NT2/D1 (cell line): Measurements from ENCODE around the gene CELSR1.

Experiments
- DNase-seq: peaks from one replicate; pipeline ENCODE4 v3.0.0-alpha.2; 2011; ENCODE audit warnings: low read depth, low spot score
- H3K27me3 ChIP-seq: 2 replicates; pipeline ENCODE4 v1.6.0; 2011; ENCODE audit warnings: mild to moderate bottlenecking; ENCODE audit not compliant: insufficient read length, insufficient read depth
- H3K36me3 ChIP-seq: 2 replicates; pipeline ENCODE4 v1.6.1; 2011; ENCODE audit warnings: mild to moderate bottlenecking, low read length, mixed read lengths; ENCODE audit not compliant: insufficient read depth, insufficient read length
- H3K4me1 ChIP-seq: 2 replicates; pipeline ENCODE4 v1.5.1; 2011; ENCODE audit not compliant: insufficient read depth, insufficient read length
- H3K4me3 ChIP-seq: 2 replicates; pipeline ENCODE4 v1.5.1; 2011; ENCODE audit warnings: low read depth; ENCODE audit not compliant: insufficient read length
- H3K9ac ChIP-seq: 2 replicates; pipeline ENCODE4 v1.6.0; 2011; ENCODE audit warnings: low read depth; ENCODE audit not compliant: insufficient read length
- H3K9me3 ChIP-seq: 2 replicates; pipeline ENCODE4 v1.5.1; 2011; ENCODE audit warnings: mild to moderate bottlenecking, low read length; ENCODE audit not compliant: insufficient read depth
- SUZ12 ChIP-seq: IDR thresholded peaks from 2 replicates; pipeline ENCODE4 v1.6.1; 2011; ENCODE audit not compliant: insufficient read length, insufficient read depth; ENCODE audit errors: extremely low read depth
- YY1 ChIP-seq: IDR thresholded peaks from 2 replicates; pipeline ENCODE4 v1.6.1; 2011; ENCODE audit not compliant: insufficient read length, insufficient read depth
- ZNF274 ChIP-seq: IDR thresholded peaks from 2 replicates; pipeline ENCODE4 v1.6.1; 2011; ENCODE audit warnings: mild to moderate bottlenecking, low read depth, low read length

Gene CELSR1

GRCh38 chr22:46454504-46455269 is 82.7 kb downstream of the CELSR1 start:
- H3K4me3 ChIP-seq = no peak overlapping the region
- H3K27me3 ChIP-seq = no peaks in the 10 kb centered on the region
- no peaks in the 10 kb centered on the region for H3K9me3 ChIP-seq
- TF ChIP-seq ZNF274 = no peak
- TF ChIP-seq YY1 = no peak
- no peak for TF ChIP-seq SUZ12
- no peak overlapping the region for H3K9ac ChIP-seq
- no peak for DNase-seq
- peaks cover 18% of the 10 kb centered on the region for H3K4me1 ChIP-seq
- no peaks in the 10 kb centered on the region for H3K36me3 ChIP-seq

DNA sequence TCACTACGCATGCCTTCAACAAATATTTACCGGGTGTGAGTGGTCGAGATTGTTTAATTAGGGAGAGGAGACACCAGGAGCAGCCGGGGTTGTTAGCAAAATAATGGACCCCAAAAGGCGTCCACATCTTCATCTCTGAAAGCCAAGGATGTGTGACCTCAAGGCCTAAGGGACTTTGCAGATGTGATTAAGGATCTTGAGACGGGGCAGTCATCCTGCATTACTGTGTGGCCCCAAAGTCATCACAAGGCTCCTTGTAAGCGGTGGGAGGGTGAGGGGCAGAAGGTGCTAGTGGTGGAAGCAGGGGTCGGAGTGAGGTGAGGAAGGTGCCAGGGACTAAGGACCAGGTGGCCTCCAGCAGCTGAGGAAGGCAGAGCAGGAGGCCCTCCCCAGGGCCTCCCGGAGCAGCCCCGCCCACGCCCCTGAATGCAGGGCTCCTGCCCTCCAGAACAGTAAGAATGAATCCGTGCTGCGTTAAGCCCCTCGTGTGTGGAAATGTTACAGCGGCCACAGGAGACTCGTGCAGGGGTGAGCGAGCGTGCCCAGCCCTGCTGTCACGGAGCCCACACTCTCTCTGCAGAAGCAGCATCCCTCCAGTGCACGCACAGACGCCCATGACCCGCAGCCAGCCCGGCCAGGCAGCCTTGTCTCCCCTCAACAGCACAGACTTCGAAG is 83.5 kb downstream of the CELSR1 start:
- TF ChIP-seq YY1 (no peak), SUZ12 (no peak), ZNF274 (no peak)
- Histone ChIP-seq H3K9me3 (no peaks in the 10 kb centered on the region), H3K4me3 (no peak overlapping the region), H3K36me3 (no peaks in the 10 kb centered on the region), H3K4me1 (peaks cover 15% of the 10 kb centered on the region), H3K9ac (no peak overlapping the region), H3K27me3 (no peaks in the 10 kb centered on the region)
- no peak for DNase-seq

- no peak overlapping the region for H3K4me3 ChIP-seq
- no peak for TF ChIP-seq YY1
- TF ChIP-seq ZNF274 = no peak
- TF ChIP-seq SUZ12 = no peak
- no peaks in the 10 kb centered on the region for H3K27me3 ChIP-seq
- H3K4me1 ChIP-seq = peaks cover 15% of the 10 kb centered on the region
- DNase-seq = no peak
- no peaks in the 10 kb centered on the region for H3K36me3 ChIP-seq
- H3K9ac ChIP-seq = no peak overlapping the region
- H3K9me3 ChIP-seq = no peaks in the 10 kb centered on the region
These were observed 84.2 kb downstream of the CELSR1 start for GRCh38 chr22:46453006-46453828.

- no peaks in the 10 kb centered on the region for H3K27me3 ChIP-seq
- peaks cover 11% of the 10 kb centered on the region for H3K4me1 ChIP-seq
- DNase-seq = no peak
- no peak overlapping the region for H3K4me3 ChIP-seq
- no peak overlapping the region for H3K9ac ChIP-seq
- no peaks in the 10 kb centered on the region for H3K9me3 ChIP-seq
- H3K36me3 ChIP-seq = no peaks in the 10 kb centered on the region
- TF ChIP-seq SUZ12 (no peak), ZNF274 (no peak), YY1 (no peak)
These were observed 85.0 kb downstream of the CELSR1 start for GRCh38 chr22:46452195-46453005.

GRCh38 chr22:46451741-46452140 is 85.7 kb downstream of the CELSR1 start:
- Histone ChIP-seq H3K36me3 (no peaks in the 10 kb centered on the region), H3K27me3 (no peaks in the 10 kb centered on the region), H3K9me3 (no peaks in the 10 kb centered on the region), H3K4me1 (peaks cover 11% of the 10 kb centered on the region), H3K4me3 (no peak overlapping the region), H3K9ac (no peak overlapping the region)
- DNase-seq = no peak
- TF ChIP-seq YY1 = no peak
- TF ChIP-seq SUZ12 = no peak
- TF ChIP-seq ZNF274 = no peak

DNA sequence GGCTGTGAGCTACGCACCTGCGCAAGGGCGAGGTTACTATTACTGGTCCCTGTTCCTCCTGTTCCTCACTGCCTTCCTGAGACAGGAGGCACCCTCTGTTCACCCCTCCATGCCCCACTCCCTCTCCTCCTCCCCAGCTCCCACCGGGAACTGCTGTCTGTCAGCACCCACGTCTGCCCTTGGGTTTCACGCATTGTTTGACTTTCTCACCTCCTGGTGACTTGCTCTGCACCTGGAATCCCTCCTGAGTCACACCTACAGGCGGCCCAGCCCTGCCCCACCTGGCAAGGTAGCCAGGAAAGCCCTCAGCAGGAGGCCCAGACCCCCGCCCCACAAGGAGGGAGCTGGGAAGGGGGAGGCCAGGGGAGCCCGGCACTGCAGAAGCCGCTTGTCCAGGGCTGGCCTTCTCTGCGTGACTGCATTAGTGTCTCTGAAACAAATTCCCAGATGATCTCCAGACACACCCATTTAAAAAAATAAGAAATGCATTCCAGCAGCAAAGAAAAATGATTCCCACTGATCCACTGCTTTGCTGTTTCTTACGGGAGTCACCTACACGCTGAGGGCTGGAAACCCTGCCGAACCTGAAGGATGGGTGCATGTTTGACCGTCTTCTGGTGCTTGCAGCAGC is 86.4 kb downstream of the CELSR1 start:
- Histone ChIP-seq H3K4me1 (peaks cover 16% of the 10 kb centered on the region), H3K4me3 (no peak overlapping the region), H3K27me3 (no peaks in the 10 kb centered on the region), H3K36me3 (no peaks in the 10 kb centered on the region), H3K9ac (no peak overlapping the region), H3K9me3 (no peaks in the 10 kb centered on the region)
- no peak for DNase-seq
- TF ChIP-seq ZNF274 (no peak), YY1 (no peak), SUZ12 (no peak)
